Activated naive CD4-positive, alpha-beta T cell treated with anti-CD3 and anti-CD28 coated beads, Interleukin-2, amount 10 ng/mL, durations not matched to agents 5 hours and 36 hours (primary cell): ENCODE measurements around the gene SGCE. TPM values are rescaled to one million over a fixed set of nuclear protein-coding genes. Genes with fewer than 3 reads are reported as not detected.

Experiments
- total RNA-seq, 2 experiments: library from RNA; stranded (reverse); gene quantifications; one replicate each; pipeline ENCODE4 v1.2.3, GENCODE V29; 2021

The SGCE gene
- total RNA-seq, result under 1 TPM; 0.25 to 0.34 TPM

GRCh38 chr7:94655848-94656657 lies at the start of gene SGCE:
Gene SGCE, minus strand, starts transcription at chr7:94656133. Its CDS starts 35 bp downstream, at chr7:94656098.

Other genes starting within 250 kb of the SGCE start
- gene CASD1, start 146.3 kb downstream of the SGCE start, total RNA-seq, result 10 to 100 TPM; 14.7 to 16.3 TPM